SK-N-MC (cell line): ENCODE measurements around the gene CSNK2B.

Source experiments
- EZH2 ChIP-seq: fragments of 200-600 bp; sonication (generic); IDR thresholded peaks from one replicate; pipeline ENCODE4 v1.6.1; 2017; ENCODE audit warnings: antibody characterized with exemption
- FOXP2 ChIP-seq: optimal IDR thresholded peaks from 2 replicates; pipeline ENCODE3; 2011; ENCODE audit warnings: mild to moderate bottlenecking, moderate library complexity; ENCODE audit not compliant: insufficient read depth; ENCODE audit errors: extremely low read length, control extremely low read depth
- POLR2AphosphoS5 ChIP-seq: IDR thresholded peaks from 2 replicates; pipeline ENCODE4 v1.6.1; 2012; ENCODE audit warnings: mild to moderate bottlenecking, low read depth, low read length, borderline replicate concordance

- no peak for TF ChIP-seq EZH2
- TF ChIP-seq POLR2AphosphoS5, result peak; percentile 26; the same call in 1 of the 2 replicates
- no peak for TF ChIP-seq FOXP2
Observed at GRCh38 chr6:31681135-31681671, 15.3 kb downstream of the CSNK2B start.
